A549 (cell line): ENCODE results near the gene CA9. TPM values are rescaled to one million over a fixed set of nuclear protein-coding genes. Genes with fewer than 3 reads are reported as not detected.
A peak's percentile ranks its signal among the peaks of the same experiment; 100 is the strongest.

Experiments
- ATAC-seq, 2 experiments: fragments of 200-7000 bp in 1 of 2; fragments of >200 bp in 1 of 2; cut with Nextera tagmentation in 1 of 2; cut with Tn5 transposase in 1 of 2; 3 replicates each; pipeline versions ENCODE4 v1.8.0 to v1.9.1; 2018 to 2020; ENCODE audit warnings: mild to moderate bottlenecking in 1 of 2, moderate library complexity in 1 of 2
- CTCF ChIA-PET: fragments of 300-600 bp; sonication (Branson Sonifier 250); formaldehyde crosslinking; extraction: SDS; loops from one replicate; lab custom pipeline; 2021; ENCODE audit warnings: antibody characterized with exemption, inconsistent platforms; lab: Yijun Ruan, JAX
- POLR2A ChIA-PET: fragments of 350-600 bp; formaldehyde crosslinking; extraction: SDS; loops from one replicate; lab custom pipeline; 2021; ENCODE audit warnings: antibody characterized with exemption, inconsistent platforms; lab: Yijun Ruan, JAX
- DNase-seq, 2 experiments: peaks; one replicate each; pipeline versions ENCODE4 v3.0.0 to v3.0.0-alpha.2; 2011 to 2016; ENCODE audit warnings: low read depth in 1 of 2, low spot score in 1 of 2
- FAIRE-seq: peaks from 2 replicates; lab custom pipeline; 2011; peaks lifted over from hg19 to GRCh38; lab: Jason Lieb, UNC
- H3K27ac ChIP-seq, 2 experiments: fragments of >200 bp; sonication (Bioruptor Twin); formaldehyde crosslinking; 3 replicates each; pipeline ENCODE4 v1.5.1; 2016 to 2017
- H3K4me1 ChIP-seq: fragments of >200 bp; sonication (Bioruptor Twin); formaldehyde crosslinking; 3 replicates; pipeline ENCODE4 v1.6.1; 2016
- H3K4me2 ChIP-seq: fragments of >200 bp; sonication (Bioruptor Twin); formaldehyde crosslinking; 3 replicates; pipeline ENCODE4 v1.6.1; 2016
- H3K4me3 ChIP-seq: fragments of >200 bp; sonication (Bioruptor Twin); formaldehyde crosslinking; 3 replicates; pipeline ENCODE4 v1.5.1; 2016
- H3K9me3 ChIP-seq: fragments of >200 bp; sonication (Bioruptor Twin); formaldehyde crosslinking; 3 replicates; pipeline ENCODE4 v1.6.1; 2016
- ATOH8 ChIP-seq: fragments of 250-450 bp; sonication (Bioruptor Pico); IDR thresholded peaks from 2 replicates; pipeline ENCODE4 v1.5.0; 2020; ENCODE audit warnings: low read depth, mild to moderate bottlenecking, moderate library complexity
- CBX8 ChIP-seq: fragments of 200-600 bp; sonication (generic); IDR thresholded peaks from 2 replicates; pipeline ENCODE4 v1.6.1; 2016
- CEBPB ChIP-seq, 2 experiments: fragments of >200 bp in 1 of 2; sonication (Bioruptor Twin) in 1 of 2; formaldehyde crosslinking in 1 of 2; IDR thresholded peaks; 2 replicates each; pipeline ENCODE4 v1.6.1; 2012 to 2016
- CTCF ChIP-seq: fragments of >200 bp; sonication (Bioruptor Twin); formaldehyde crosslinking; IDR thresholded peaks from 3 replicates; pipeline ENCODE4 v1.5.1; 2016
- EHF ChIP-seq: fragments of 250-450 bp; sonication (Bioruptor Pico); IDR thresholded peaks from 2 replicates; pipeline ENCODE4 v1.5.0; 2020; ENCODE audit warnings: mild to moderate bottlenecking
- EHMT2 ChIP-seq: fragments of 200-600 bp; sonication (generic); IDR thresholded peaks from 2 replicates; pipeline ENCODE4 v1.6.1; 2016; ENCODE audit warnings: antibody characterized with exemption, low read depth, mild to moderate bottlenecking, moderate library complexity
- ELK1 ChIP-seq: fragments of 150-350 bp; IDR thresholded peaks from 2 replicates; pipeline ENCODE4 v1.6.1; 2014; ENCODE audit warnings: low read depth, mild to moderate bottlenecking, low read length
- ESRRA ChIP-seq: fragments of 150-350 bp; IDR thresholded peaks from 2 replicates; pipeline ENCODE4 v1.6.1; 2014; ENCODE audit warnings: mild to moderate bottlenecking, low read length, borderline replicate concordance
- HOXA7 ChIP-seq: fragments of 250-450 bp; sonication (Bioruptor Pico); IDR thresholded peaks from 2 replicates; pipeline ENCODE4 v1.5.0; 2020; ENCODE audit warnings: mild to moderate bottlenecking, moderate library complexity
- HOXB5 ChIP-seq: fragments of 250-450 bp; sonication (Bioruptor Pico); IDR thresholded peaks from 2 replicates; pipeline ENCODE4 v1.5.0; 2020; ENCODE audit warnings: mild to moderate bottlenecking, moderate library complexity
- KDM1A ChIP-seq: fragments of 200-600 bp; sonication (generic); IDR thresholded peaks from 2 replicates; pipeline ENCODE4 v1.6.1; 2016; ENCODE audit warnings: low read depth, mild to moderate bottlenecking
- MAZ ChIP-seq: fragments of 150-350 bp; IDR thresholded peaks from 2 replicates; pipeline ENCODE4 v1.6.1; 2014; ENCODE audit warnings: antibody characterized with exemption, low read depth, low read length, borderline replicate concordance
- MYC ChIP-seq: IDR thresholded peaks from 2 replicates; pipeline ENCODE4 v1.6.1; 2012; ENCODE audit warnings: mild to moderate bottlenecking, inconsistent platforms, low read length, improper control_type of control experiment, borderline replicate concordance
- NFE2L2 ChIP-seq: fragments of 150-350 bp; conservative IDR thresholded peaks from 2 replicates; pipeline ENCODE4 v1.6.1; 2014; ENCODE audit warnings: low read length
- NPAS2 ChIP-seq: fragments of 250-450 bp; sonication (Bioruptor Pico); IDR thresholded peaks from 2 replicates; pipeline ENCODE4 v1.8.0; 2022; ENCODE audit warnings: mild to moderate bottlenecking, moderate library complexity, borderline replicate concordance
- NR3C1 ChIP-seq: fragments of >200 bp; sonication (Bioruptor Twin); formaldehyde crosslinking; IDR thresholded peaks from 3 replicates; pipeline ENCODE4 v1.6.1; 2017
- PHF8 ChIP-seq: fragments of 200-600 bp; sonication (generic); IDR thresholded peaks from 2 replicates; pipeline ENCODE4 v1.6.1; 2016; ENCODE audit warnings: low read depth, mild to moderate bottlenecking, antibody characterized with exemption, moderate library complexity, borderline replicate concordance
- POLR2A ChIP-seq: IDR thresholded peaks from 2 replicates; pipeline ENCODE4 v1.6.1; 2012; ENCODE audit warnings: mild to moderate bottlenecking, low read length
- POLR2AphosphoS2 ChIP-seq: conservative IDR thresholded peaks from 2 replicates; pipeline ENCODE4 v1.6.1; 2012; ENCODE audit warnings: low read length, improper control_type of control experiment, inconsistent platforms
- RARB ChIP-seq: fragments of 250-450 bp; sonication (Bioruptor Pico); IDR thresholded peaks from 2 replicates; pipeline ENCODE4 v1.8.0; 2021; ENCODE audit warnings: mild to moderate bottlenecking, moderate library complexity
- RCOR1 ChIP-seq: fragments of 150-350 bp; IDR thresholded peaks from 2 replicates; pipeline ENCODE4 v1.6.1; 2014; ENCODE audit warnings: antibody characterized with exemption, low read length, low read depth
- SREBF2 ChIP-seq: fragments of 450-650 bp; IDR thresholded peaks from 2 replicates; pipeline ENCODE4 v1.6.1; 2014; ENCODE audit warnings: mild to moderate bottlenecking, moderate library complexity
- TP53 ChIP-seq: fragments of 250-450 bp; sonication (Bioruptor Pico); IDR thresholded peaks from 2 replicates; pipeline ENCODE4 v1.5.0; 2021; ENCODE audit warnings: mild to moderate bottlenecking, moderate library complexity
- ZFP36 ChIP-seq: fragments of 450-650 bp; IDR thresholded peaks from 2 replicates; pipeline ENCODE4 v1.6.1; 2014; ENCODE audit warnings: borderline replicate concordance; ENCODE audit not compliant: partially characterized antibody
- ZNF302 ChIP-seq: fragments of 250-450 bp; sonication (Bioruptor Pico); IDR thresholded peaks from 2 replicates; pipeline ENCODE4 v1.9.0; 2021; ENCODE audit warnings: inconsistent platforms, mild to moderate bottlenecking, moderate library complexity
- ZSCAN20 ChIP-seq: fragments of 250-450 bp; sonication (Bioruptor Pico); IDR thresholded peaks from 2 replicates; pipeline ENCODE4 v1.8.0; 2022; ENCODE audit warnings: mild to moderate bottlenecking, moderate library complexity
- WGBS: methylation state at CpG from one replicate; pipeline ENCODE4 v1.1.6; 2017; ENCODE audit errors: missing lambda C conversion rate; 5-methylcytosine and 5-hydroxymethylcytosine counted together
- polyA plus RNA-seq, 4 experiments: library from polyadenylated mRNA; depleted of rRNA in 3 of 4; stranded (reverse); fragments of >200 nt; fragmentation: RNase III in 1 of 4; extraction: RNeasy Plus Mini Kit Qiagen cat#74134 plus additional on column Dnase treatment in 1 of 4; gene quantifications; 2 replicates in 3 of 4; 3 replicates in 1 of 4; pipeline ENCODE4 v1.2.3, GENCODE V29; 2011 to 2017
- TF ChIP-seq, protein P1 (sequence below): fragments of >200 bp; sonication (Bioruptor Twin); formaldehyde crosslinking; IDR thresholded peaks from 3 replicates; pipeline ENCODE4 v1.6.1; 2016

The CA9 gene
- polyA plus RNA-seq, 2 of the 4 experiments (the other 2 are of a cell fraction): 4.5 to 16.3 TPM

DNA sequence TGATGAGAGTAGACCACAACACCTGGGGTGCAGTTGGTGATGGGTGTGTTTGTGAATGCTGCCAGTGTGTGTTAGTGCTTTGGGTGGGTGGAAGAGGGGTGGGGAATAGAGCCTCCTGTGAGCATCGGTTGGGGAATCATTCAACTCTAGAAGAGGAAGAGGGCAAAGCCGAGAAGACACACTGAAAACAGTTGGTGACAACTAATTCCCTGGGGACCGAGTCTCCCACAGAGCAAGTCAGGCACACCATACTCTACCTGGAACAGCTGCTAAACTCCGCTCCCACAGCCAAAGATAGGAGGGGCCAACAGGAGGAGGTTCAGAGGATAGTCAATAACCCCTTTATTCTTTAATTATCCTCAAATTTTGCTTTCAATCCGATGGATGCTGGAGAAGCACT lies 7.2 kb upstream of the CA9 start:
- no peak for FAIRE-seq
- 81% methylated on average over 5 of the region's 5 CpGs for WGBS
- ChIA-PET CTCF (interaction anchor here (4.6 to 21.5 kb wide), 3 partner anchors 8 to 63 kb away, joined by 48 to 498 read pairs (median 131); partner anchors contain the start of genes CA9, CREB3, TLN1 and TPM2), POLR2A (no interaction called here)
- H3K4me1 ChIP-seq: peaks cover 52% of the 10 kb centered on the region
- TF ChIP-seq, protein P1, sequence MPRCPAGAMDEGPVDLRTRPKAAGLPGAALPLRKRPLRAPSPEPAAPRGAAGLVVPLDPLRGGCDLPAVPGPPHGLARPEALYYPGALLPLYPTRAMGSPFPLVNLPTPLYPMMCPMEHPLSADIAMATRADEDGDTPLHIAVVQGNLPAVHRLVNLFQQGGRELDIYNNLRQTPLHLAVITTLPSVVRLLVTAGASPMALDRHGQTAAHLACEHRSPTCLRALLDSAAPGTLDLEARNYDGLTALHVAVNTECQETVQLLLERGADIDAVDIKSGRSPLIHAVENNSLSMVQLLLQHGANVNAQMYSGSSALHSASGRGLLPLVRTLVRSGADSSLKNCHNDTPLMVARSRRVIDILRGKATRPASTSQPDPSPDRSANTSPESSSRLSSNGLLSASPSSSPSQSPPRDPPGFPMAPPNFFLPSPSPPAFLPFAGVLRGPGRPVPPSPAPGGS: no peak
- no peak for TF ChIP-seq ZSCAN20 (CRISPR knock-in tag)
- no peak for TF ChIP-seq KDM1A
- TF ChIP-seq RARB (CRISPR knock-in tag): no peak
- TF ChIP-seq EHF (CRISPR knock-in tag): no peak
- TF ChIP-seq CEBPB (IDR thresholded peaks at IDR 0.05): no peak
- no peak for TF ChIP-seq ZNF302 (CRISPR knock-in tag)
- TF ChIP-seq ELK1: no peak
- no peak for TF ChIP-seq ZFP36
- no peak for TF ChIP-seq ATOH8 (CRISPR knock-in tag)
- no peak for TF ChIP-seq HOXB5
- TF ChIP-seq CTCF: no peak
- no peak for TF ChIP-seq TP53 (CRISPR knock-in tag)
- TF ChIP-seq HOXA7 (CRISPR knock-in tag): no peak
- TF ChIP-seq MAZ: no peak
- TF ChIP-seq ESRRA: no peak
- TF ChIP-seq NFE2L2: no peak
- no peak for TF ChIP-seq CBX8
- TF ChIP-seq MYC: no peak
- no peak for TF ChIP-seq POLR2A
- H3K4me3 ChIP-seq: no peak overlapping the region
- H3K9me3 ChIP-seq: no peaks in the 10 kb centered on the region
- DNase-seq: no peak
- H3K4me2 ChIP-seq: no peak overlapping the region; the same call in 2 of the 3 replicates
- H3K27ac ChIP-seq: peak overlapping the region; percentile 94 to 97; a peak in 4 of 6 replicates
- ATAC-seq: no peak

GRCh38 chr9:35667939-35668338 lies 5.8 kb upstream of the CA9 start:
- Histone ChIP-seq H3K4me1 (peaks cover 57% of the 10 kb centered on the region), H3K4me3 (no peak overlapping the region), H3K27ac (peak overlapping the region; percentile 15 to 91; a peak in 4 of 6 replicates), H3K9me3 (no peaks in the 10 kb centered on the region), H3K4me2 (no peak overlapping the region)
- DNase-seq (no peak), ATAC-seq (no peak), FAIRE-seq (no peak)
- ChIA-PET POLR2A (interaction anchor here (1.0 to 1.3 kb wide), 2 partner anchors 9 to 22 kb away, joined by 4 to 5 read pairs; partner anchors contain the start of genes CCDC107, RMRP and TPM2), CTCF (interaction anchor here (4.6 to 21.5 kb wide), 2 partner anchors 23 to 62 kb away, joined by 48 to 498 read pairs; partner anchors contain the start of genes CREB3, TLN1 and TPM2)
- TF ChIP-seq KDM1A (no peak), NR3C1 (no peak), SREBF2 (no peak), ZFP36 (no peak), RCOR1 (no peak), NPAS2 (CRISPR knock-in tag) (no peak), POLR2AphosphoS2 (no peak), EHMT2 (no peak), PHF8 (no peak), ZNF302 (CRISPR knock-in tag) (no peak)
- TF ChIP-seq, protein P1: no peak
- WGBS: 91% methylated on average over 3 of the region's 3 CpGs
